HL-60 (cell line): ENCODE results near the gene ADO.
A peak's percentile ranks its signal among the peaks of the same experiment; 100 is the strongest.

Experiments
- DNase-seq, 2 experiments: peaks; one replicate each; pipeline ENCODE4 v3.0.0-alpha.2; 2010 to 2020; ENCODE audit warnings: low read depth in 1 of 2, low spot score in 1 of 2
- H3K27ac ChIP-seq: fragments of 250-450 bp; sonication (Bioruptor Pico); replicated peaks from 2 replicates; pipeline ENCODE4 v1.5.1; 2020; ENCODE audit warnings: mild to moderate bottlenecking, moderate library complexity
- H3K27me3 ChIP-seq: fragments of 250-450 bp; sonication (Bioruptor Pico); 2 replicates; pipeline ENCODE4 v1.5.1; 2021; ENCODE audit warnings: mild to moderate bottlenecking, moderate library complexity; ENCODE audit not compliant: insufficient read depth, poor library complexity, severe bottlenecking
- H3K4me3 ChIP-seq: replicated peaks from 2 replicates; pipeline ENCODE4 v1.5.1; 2011; ENCODE audit warnings: mild to moderate bottlenecking, control low read depth, low read length; ENCODE audit not compliant: insufficient read depth
- GABPA ChIP-seq: IDR thresholded peaks from 2 replicates; pipeline ENCODE4 v1.6.1; 2012; ENCODE audit warnings: low read depth
- POLR2AphosphoS5 ChIP-seq: IDR thresholded peaks from 2 replicates; pipeline ENCODE4 v1.6.1; 2012; ENCODE audit warnings: low read depth
- SPI1 ChIP-seq: IDR thresholded peaks from 2 replicates; pipeline ENCODE4 v1.6.1; 2012; ENCODE audit warnings: low read depth, mild to moderate bottlenecking, borderline replicate concordance
- TF ChIP-seq, protein P1 (sequence below): IDR thresholded peaks from 2 replicates; pipeline ENCODE4 v1.6.1; 2012; ENCODE audit warnings: low read depth; ENCODE audit not compliant: insufficient replicate concordance
- TF ChIP-seq, protein P2 (sequence below): IDR thresholded peaks from one replicate; pipeline ENCODE4 v1.5.1; 2011; ENCODE audit warnings: low read length, control low read depth, inconsistent platforms; ENCODE audit not compliant: insufficient read depth

The ADO gene

DNA sequence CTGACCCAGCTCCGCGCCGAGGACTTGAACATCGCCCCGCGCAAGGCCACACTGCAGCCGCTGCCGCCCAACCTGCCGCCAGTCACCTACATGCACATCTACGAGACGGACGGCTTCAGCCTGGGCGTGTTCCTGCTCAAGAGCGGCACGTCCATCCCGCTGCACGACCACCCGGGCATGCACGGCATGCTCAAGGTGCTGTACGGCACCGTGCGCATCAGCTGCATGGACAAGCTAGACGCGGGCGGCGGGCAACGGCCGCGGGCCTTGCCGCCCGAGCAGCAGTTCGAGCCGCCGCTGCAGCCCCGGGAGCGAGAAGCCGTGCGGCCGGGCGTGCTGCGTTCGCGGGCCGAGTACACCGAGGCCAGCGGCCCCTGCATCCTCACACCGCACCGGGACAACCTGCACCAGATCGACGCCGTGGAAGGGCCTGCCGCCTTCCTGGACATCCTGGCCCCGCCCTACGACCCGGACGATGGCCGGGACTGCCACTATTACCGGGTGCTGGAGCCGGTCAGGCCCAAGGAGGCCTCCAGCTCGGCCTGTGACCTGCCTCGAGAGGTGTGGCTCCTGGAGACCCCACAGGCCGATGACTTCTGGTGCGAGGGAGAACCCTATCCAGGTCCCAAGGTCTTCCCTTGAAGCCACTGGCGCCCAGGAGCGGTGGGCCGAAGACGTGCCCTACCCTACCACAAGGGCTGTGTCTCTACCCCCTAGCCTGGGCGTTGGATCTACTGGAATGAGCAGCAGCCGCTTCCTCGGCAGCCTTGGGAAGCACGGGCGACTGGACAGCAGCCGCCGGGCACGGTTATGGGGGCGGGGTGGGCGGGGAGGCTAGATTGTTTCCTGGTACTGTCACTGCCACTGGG lies 945 bp downstream of the ADO start:
- TF ChIP-seq POLR2AphosphoS5: peak; percentile 2; the same call in 1 of the 2 replicates
- TF ChIP-seq, protein P1, sequence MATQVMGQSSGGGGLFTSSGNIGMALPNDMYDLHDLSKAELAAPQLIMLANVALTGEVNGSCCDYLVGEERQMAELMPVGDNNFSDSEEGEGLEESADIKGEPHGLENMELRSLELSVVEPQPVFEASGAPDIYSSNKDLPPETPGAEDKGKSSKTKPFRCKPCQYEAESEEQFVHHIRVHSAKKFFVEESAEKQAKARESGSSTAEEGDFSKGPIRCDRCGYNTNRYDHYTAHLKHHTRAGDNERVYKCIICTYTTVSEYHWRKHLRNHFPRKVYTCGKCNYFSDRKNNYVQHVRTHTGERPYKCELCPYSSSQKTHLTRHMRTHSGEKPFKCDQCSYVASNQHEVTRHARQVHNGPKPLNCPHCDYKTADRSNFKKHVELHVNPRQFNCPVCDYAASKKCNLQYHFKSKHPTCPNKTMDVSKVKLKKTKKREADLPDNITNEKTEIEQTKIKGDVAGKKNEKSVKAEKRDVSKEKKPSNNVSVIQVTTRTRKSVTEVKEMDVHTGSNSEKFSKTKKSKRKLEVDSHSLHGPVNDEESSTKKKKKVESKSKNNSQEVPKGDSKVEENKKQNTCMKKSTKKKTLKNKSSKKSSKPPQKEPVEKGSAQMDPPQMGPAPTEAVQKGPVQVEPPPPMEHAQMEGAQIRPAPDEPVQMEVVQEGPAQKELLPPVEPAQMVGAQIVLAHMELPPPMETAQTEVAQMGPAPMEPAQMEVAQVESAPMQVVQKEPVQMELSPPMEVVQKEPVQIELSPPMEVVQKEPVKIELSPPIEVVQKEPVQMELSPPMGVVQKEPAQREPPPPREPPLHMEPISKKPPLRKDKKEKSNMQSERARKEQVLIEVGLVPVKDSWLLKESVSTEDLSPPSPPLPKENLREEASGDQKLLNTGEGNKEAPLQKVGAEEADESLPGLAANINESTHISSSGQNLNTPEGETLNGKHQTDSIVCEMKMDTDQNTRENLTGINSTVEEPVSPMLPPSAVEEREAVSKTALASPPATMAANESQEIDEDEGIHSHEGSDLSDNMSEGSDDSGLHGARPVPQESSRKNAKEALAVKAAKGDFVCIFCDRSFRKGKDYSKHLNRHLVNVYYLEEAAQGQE: peak; percentile 73
- no peak for TF ChIP-seq SPI1
- Histone ChIP-seq H3K27me3 (no peaks in the 10 kb centered on the region), H3K4me3 (peak overlapping the region; percentile 93), H3K27ac (peak overlapping the region; percentile 91)
- no peak for DNase-seq

DNA sequence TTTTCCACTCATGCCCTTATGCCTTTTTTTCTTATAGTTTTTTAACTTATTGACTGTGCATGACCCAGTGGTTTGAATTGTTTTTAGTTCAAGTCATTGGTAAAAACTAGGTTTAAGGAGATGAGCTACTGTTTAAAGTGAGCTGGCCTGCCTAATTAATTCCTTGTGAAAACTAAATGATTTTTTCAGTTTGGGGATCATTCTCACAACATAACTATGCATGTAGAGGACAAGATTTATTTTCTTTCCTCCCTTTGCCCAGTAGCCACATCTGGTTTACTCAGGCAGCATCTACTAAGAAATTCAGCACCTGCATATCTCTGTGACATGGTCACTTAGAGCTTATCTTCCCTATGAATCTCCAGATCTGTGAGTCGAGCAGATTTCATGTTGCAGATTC lies 1.7 kb downstream of the ADO start:
- H3K27ac ChIP-seq: no peak overlapping the region
- no peaks in the 10 kb centered on the region for H3K27me3 ChIP-seq
- peak overlapping the region; percentile 93 for H3K4me3 ChIP-seq
- TF ChIP-seq POLR2AphosphoS5 (no peak), SPI1 (no peak)
- TF ChIP-seq, protein P2, sequence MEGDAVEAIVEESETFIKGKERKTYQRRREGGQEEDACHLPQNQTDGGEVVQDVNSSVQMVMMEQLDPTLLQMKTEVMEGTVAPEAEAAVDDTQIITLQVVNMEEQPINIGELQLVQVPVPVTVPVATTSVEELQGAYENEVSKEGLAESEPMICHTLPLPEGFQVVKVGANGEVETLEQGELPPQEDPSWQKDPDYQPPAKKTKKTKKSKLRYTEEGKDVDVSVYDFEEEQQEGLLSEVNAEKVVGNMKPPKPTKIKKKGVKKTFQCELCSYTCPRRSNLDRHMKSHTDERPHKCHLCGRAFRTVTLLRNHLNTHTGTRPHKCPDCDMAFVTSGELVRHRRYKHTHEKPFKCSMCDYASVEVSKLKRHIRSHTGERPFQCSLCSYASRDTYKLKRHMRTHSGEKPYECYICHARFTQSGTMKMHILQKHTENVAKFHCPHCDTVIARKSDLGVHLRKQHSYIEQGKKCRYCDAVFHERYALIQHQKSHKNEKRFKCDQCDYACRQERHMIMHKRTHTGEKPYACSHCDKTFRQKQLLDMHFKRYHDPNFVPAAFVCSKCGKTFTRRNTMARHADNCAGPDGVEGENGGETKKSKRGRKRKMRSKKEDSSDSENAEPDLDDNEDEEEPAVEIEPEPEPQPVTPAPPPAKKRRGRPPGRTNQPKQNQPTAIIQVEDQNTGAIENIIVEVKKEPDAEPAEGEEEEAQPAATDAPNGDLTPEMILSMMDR: no peak
- no peak for DNase-seq

DNA sequence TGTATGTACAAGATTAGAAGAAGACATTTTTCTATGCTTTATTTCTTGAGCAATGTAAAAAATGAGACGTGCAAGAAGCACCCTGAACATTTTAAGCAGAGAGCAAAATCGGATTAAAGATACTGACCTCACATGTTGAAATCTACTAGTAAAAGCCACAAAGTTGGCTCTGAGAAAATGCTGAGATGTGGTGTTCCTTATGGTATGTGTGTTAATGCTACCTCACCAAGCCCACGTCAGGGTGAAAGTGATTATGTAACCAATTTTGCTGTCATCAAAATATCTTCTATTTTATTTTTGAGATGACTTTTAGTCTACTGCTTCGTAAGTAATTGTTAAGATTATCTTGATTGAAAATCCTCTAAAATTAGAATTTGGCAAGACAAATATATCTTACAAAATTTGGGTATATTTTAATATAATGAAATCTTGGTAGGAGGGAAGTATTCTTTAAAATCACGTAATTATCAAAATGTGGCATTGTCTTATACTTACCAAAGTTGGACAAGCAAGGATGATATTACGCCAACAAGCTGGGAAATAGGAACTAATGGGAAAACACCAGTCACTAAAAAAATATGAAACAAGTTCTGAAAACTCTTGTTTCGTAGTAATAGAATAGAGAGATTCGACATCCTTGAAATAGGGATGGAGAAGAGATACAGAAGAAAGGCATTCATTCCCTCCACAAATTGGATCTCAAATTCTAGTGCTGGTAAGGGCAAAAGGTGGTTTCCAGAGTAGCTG lies 5.8 kb downstream of the ADO start:
- TF ChIP-seq, protein P1: no peak
- TF ChIP-seq, protein P2: no peak
- TF ChIP-seq GABPA (no peak), SPI1 (no peak), POLR2AphosphoS5 (no peak)
- Histone ChIP-seq H3K27ac (no peak overlapping the region), H3K4me3 (no peak overlapping the region), H3K27me3 (peaks cover 18% of the 10 kb centered on the region)
- DNase-seq: no peak

DNA sequence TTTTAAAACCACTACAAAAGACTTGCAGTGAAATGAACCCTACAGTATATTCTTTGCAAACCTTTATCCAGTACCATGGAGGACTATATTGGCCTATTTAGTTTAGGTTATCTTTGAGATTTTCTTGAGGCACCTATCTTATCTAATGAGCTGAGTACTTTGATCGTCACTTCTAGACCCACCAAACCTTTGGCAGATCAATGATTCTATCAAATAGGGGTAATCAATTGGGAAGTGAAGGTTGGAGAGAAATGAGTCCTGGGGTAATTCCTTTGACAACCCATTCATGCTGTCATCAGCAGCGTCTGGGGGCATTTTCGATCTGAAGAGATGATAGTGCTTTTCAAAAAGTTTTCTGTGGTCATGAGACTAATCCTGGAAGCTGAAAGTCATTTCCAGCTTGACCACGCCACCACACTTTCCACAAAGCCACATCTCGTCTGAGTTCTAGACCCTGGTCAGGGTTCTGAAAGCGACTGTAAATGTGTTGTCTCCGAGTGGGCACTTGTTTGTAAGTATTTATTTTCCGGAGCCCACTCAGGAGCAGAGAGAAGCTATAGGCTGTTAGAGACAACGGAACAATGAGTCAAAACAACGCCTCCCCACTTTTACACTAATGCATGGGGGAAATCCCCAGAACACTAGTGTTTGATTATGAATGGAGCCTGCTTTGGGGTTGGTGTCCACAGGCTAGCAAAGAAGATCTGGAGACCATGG lies 6.8 kb downstream of the ADO start:
- no peak for TF ChIP-seq POLR2AphosphoS5
- no peak for TF ChIP-seq GABPA
- TF ChIP-seq, protein P2: no peak
- no peak for TF ChIP-seq SPI1
- TF ChIP-seq, protein P1: no peak
- Histone ChIP-seq H3K4me3 (no peak overlapping the region), H3K27ac (no peak overlapping the region), H3K27me3 (peaks cover 25% of the 10 kb centered on the region)
- DNase-seq: no peak
